Stimulated activated CD4-positive, alpha-beta T cell treated with anti-CD3 and anti-CD28 coated beads, Interleukin-12 subunit alpha, Interleukin-12 subunit beta, amount 100 ng/mL, for 48 hours (primary cell): ENCODE measurements around the gene MFSD12.
"Not testable (repeated sequence)": the region's sequence is repeated elsewhere in the genome, so short reads cannot be mapped to it uniquely, and the experiment has no call there.

Source experiments
- DNase-seq, 3 donors: peaks; one replicate each; pipeline ENCODE4 v3.0.0-alpha.2; 2020; ENCODE audit warnings: low read depth in 2 of 3, low spot score in 1 of 3

MFSD12 gene

GRCh38 chr19:3585301-3586126 is 28.1 kb upstream of the MFSD12 start, which contains the start of gene GIPC3:
TSS of gene GIPC3 (plus strand) at chr19:3585478. CDS start at chr19:3585598, 120 bp downstream.
- no peak for DNase-seq

- DNase-seq: not testable (repeated sequence)
These were observed 26.8 kb upstream of the MFSD12 start for GRCh38 chr19:3584036-3584802.

- DNase-seq: not testable (repeated sequence)
These were observed 24.4 kb upstream of the MFSD12 start for GRCh38 chr19:3581792-3582191.

GRCh38 chr19:3580156-3580934 is 23.0 kb upstream of the MFSD12 start:
- DNase-seq: no peak

- DNase-seq: no peak
These were observed 21.0 kb upstream of the MFSD12 start for GRCh38 chr19:3578390-3578789.

GRCh38 chr19:3577723-3578344 is 20.4 kb upstream of the MFSD12 start:
- no peak for DNase-seq

- DNase-seq: no peak
These were observed 19.5 kb upstream of the MFSD12 start for GRCh38 chr19:3576696-3577443.

- no peak for DNase-seq
These were observed 18.7 kb upstream of the MFSD12 start for GRCh38 chr19:3575949-3576673.

GRCh38 chr19:3575260-3575741 is 17.9 kb upstream of the MFSD12 start:
- DNase-seq: no peak

GRCh38 chr19:3573858-3574637 is 16.7 kb upstream of the MFSD12 start:
- peak; percentile 89 to 97 (median 91) for DNase-seq

GRCh38 chr19:3573162-3573857 is 15.9 kb upstream of the MFSD12 start:
- DNase-seq: no peak

GRCh38 chr19:3572855-3573161 is 15.4 kb upstream of the MFSD12 start, which contains the start of gene HMG20B:
TSS of gene HMG20B (plus strand) at chr19:3572944. CDS start at chr19:3573310, 366 bp downstream.
- no peak for DNase-seq

GRCh38 chr19:3572132-3572854 is 14.9 kb upstream of the MFSD12 start:
- DNase-seq: peak; percentile 98 to 100 (median 100)

GRCh38 chr19:3570606-3571011 is 13.2 kb upstream of the MFSD12 start:
- no peak for DNase-seq

GRCh38 chr19:3570042-3570441 is 12.7 kb upstream of the MFSD12 start:
- not testable (repeated sequence) for DNase-seq

GRCh38 chr19:3565139-3565538 is 7.8 kb upstream of the MFSD12 start:
- DNase-seq: no peak
